Panc1 (cell line): ENCODE results near the gene AMER2. TPM values are rescaled to one million over a fixed set of nuclear protein-coding genes. Genes with fewer than 3 reads are reported as not detected.

ENCODE experiments used
- ATAC-seq: fragments of 200-7000 bp; cut with Tn5 transposase; 2 replicates; pipeline ENCODE4 v1.9.1; 2020; ENCODE audit warnings: mild to moderate bottlenecking, moderate library complexity
- BruUV-seq: library from RNA; stranded (reverse); fragments of 400-500 nt; replicated peaks from 2 replicates; lab custom pipeline; 2021; lab: Mats Ljungman, UMichigan
- CTCF ChIA-PET: fragments of 300-600 bp; sonication (Branson Sonifier 250); formaldehyde crosslinking; loops from one replicate; lab custom pipeline; 2022; ENCODE audit warnings: antibody characterized with exemption; lab: Charles Lee
- POLR2A ChIA-PET: fragments of 300-600 bp; sonication (Branson Sonifier 250); formaldehyde crosslinking; loops from one replicate; lab custom pipeline; 2022; ENCODE audit warnings: antibody characterized with exemption; lab: Charles Lee
- DNase-seq: peaks from one replicate; pipeline ENCODE4 v3.0.0-alpha.2; 2010; ENCODE audit warnings: low read depth, low spot score
- H3K27ac ChIP-seq: 2 replicates; pipeline ENCODE4 v1.5.1; 2011; ENCODE audit warnings: mild to moderate bottlenecking, low read length, inconsistent platforms
- H3K27me3 ChIP-seq: fragments of 200-500 bp; sonication (Bioruptor generic); 2 replicates; pipeline ENCODE4 v1.6.0; 2014; ENCODE audit warnings: low read length, inconsistent platforms; ENCODE audit not compliant: control insufficient read depth, insufficient read depth
- H3K36me3 ChIP-seq: fragments of 200-500 bp; sonication (Bioruptor generic); 2 replicates; pipeline ENCODE4 v1.5.1; 2014; ENCODE audit warnings: inconsistent platforms, mild to moderate bottlenecking, low read length, moderate library complexity; ENCODE audit not compliant: control insufficient read depth, insufficient read depth
- H3K4me1 ChIP-seq: 2 replicates; pipeline ENCODE4 v1.5.1; 2011; ENCODE audit warnings: inconsistent platforms, mild to moderate bottlenecking, low read length, moderate library complexity; ENCODE audit not compliant: control insufficient read depth, insufficient read depth
- H3K4me3 ChIP-seq, 2 experiments: 2 replicates each; pipeline ENCODE4 v1.5.1; 2011 to 2012; ENCODE audit warnings: low read depth in 2 of 2, low read length in 2 of 2, mild to moderate bottlenecking in 2 of 2, inconsistent platforms in 1 of 2, moderate library complexity in 1 of 2
- H3K9me3 ChIP-seq: fragments of 200-500 bp; sonication (Bioruptor generic); 2 replicates; pipeline ENCODE4 v1.5.1; 2014; ENCODE audit warnings: low read depth, mild to moderate bottlenecking, inconsistent platforms, low read length, moderate library complexity; ENCODE audit not compliant: control insufficient read depth, insufficient read depth
- CTCF ChIP-seq: fragments of 450-650 bp; IDR thresholded peaks from 2 replicates; pipeline ENCODE4 v1.5.1; 2017; ENCODE audit warnings: mild to moderate bottlenecking
- POLR2AphosphoS5 ChIP-seq: IDR thresholded peaks from 2 replicates; pipeline ENCODE4 v1.6.1; 2012; ENCODE audit warnings: mild to moderate bottlenecking, low read depth, low read length, moderate library complexity
- SIN3A ChIP-seq: IDR thresholded peaks from 2 replicates; pipeline ENCODE4 v1.6.1; 2012; ENCODE audit warnings: low read depth, mild to moderate bottlenecking, low read length, moderate library complexity, borderline replicate concordance; ENCODE audit not compliant: insufficient read depth
- TCF7L2 ChIP-seq: IDR thresholded peaks from 2 replicates; pipeline ENCODE4 v1.6.1; 2011; ENCODE audit warnings: mild to moderate bottlenecking, low read depth, low read length, inconsistent platforms
- in situ Hi-C: cut with HindIII; loops from 2 replicates; pipeline ENCODE4 v1.10.0; 2016; ENCODE audit warnings: low sequenced_read_pairs, low pct_unique_long_range_greater_than_20kb
- intact Hi-C: fragments of 100-400 bp; cut with micrococcal nuclease; formaldehyde crosslinking; loops from one replicate; pipeline ENCODE4 v1.10.0; 2022; ENCODE audit not compliant: unreplicated experiment
- total RNA-seq: library from RNA; stranded (reverse); gene quantifications from one replicate; pipeline ENCODE4 v1.2.1, GENCODE V29; 2021; ENCODE audit not compliant: unreplicated experiment
- TF ChIP-seq, protein P1 (sequence below), 2 experiments: IDR thresholded peaks; 2 replicates each; pipeline ENCODE4 v1.6.1; 2011 to 2012; ENCODE audit warnings: low read depth in 2 of 2, control low read depth in 1 of 2, low read length in 1 of 2, mild to moderate bottlenecking in 1 of 2, moderate library complexity in 1 of 2; ENCODE audit not compliant: insufficient read depth in 1 of 2

AMER2 gene
- total RNA-seq, 1 experiment from 2014 or later = not detected

- ATAC-seq (no peak), DNase-seq (no peak)
- Histone ChIP-seq H3K9me3 (no peaks in the 10 kb centered on the region), H3K36me3 (no peaks in the 10 kb centered on the region), H3K4me3 (no peak overlapping the region), H3K27me3 (no peaks in the 10 kb centered on the region), H3K27ac (no peak overlapping the region), H3K4me1 (no peaks in the 10 kb centered on the region)
- ChIA-PET CTCF (interaction anchor here (0.7 kb wide), 1 partner anchor 143 kb away, joined by 4 read pairs; no protein-coding TSS in a partner anchor), POLR2A (no interaction called here)
- no TSS peak for BruUV-seq
- in situ Hi-C loops (no loop called here), intact Hi-C loops (no loop called here)
- no peak for TF ChIP-seq POLR2AphosphoS5
- TF ChIP-seq SIN3A = no peak
- TF ChIP-seq CTCF = no peak
- TF ChIP-seq TCF7L2 = no peak
Observed at GRCh38 chr13:25190771-25191170, 18.7 kb upstream of the AMER2 start.

DNA sequence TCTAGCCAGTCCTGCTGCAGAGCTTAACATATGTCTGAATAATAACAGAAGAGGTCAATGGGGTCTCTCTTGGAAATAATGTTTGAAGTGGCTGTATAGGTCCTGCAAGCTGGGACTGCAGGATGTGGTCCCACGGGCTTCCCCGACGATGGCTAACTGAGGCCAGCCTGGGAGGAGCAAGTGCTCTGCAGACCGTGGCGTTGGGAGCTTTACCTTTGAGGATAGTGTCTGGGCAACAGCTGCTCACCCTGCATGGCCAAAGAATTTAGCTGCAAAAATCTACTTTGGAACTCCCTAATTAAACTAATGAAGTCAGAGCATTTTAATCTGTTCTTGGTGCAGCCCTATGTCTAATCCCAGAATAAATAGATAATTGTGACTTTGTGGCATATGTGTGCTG, 18.2 kb upstream of the AMER2 start:
- in situ Hi-C loops = no loop called here
- ChIA-PET CTCF (interaction anchor here (0.7 kb wide), 1 partner anchor 143 kb away, joined by 4 read pairs; no protein-coding TSS in a partner anchor), POLR2A (no interaction called here)
- H3K27me3 ChIP-seq = no peaks in the 10 kb centered on the region
- TF ChIP-seq TCF7L2 = no peak
- no peak for TF ChIP-seq CTCF
- TF ChIP-seq SIN3A = no peak
- TF ChIP-seq, protein P1, sequence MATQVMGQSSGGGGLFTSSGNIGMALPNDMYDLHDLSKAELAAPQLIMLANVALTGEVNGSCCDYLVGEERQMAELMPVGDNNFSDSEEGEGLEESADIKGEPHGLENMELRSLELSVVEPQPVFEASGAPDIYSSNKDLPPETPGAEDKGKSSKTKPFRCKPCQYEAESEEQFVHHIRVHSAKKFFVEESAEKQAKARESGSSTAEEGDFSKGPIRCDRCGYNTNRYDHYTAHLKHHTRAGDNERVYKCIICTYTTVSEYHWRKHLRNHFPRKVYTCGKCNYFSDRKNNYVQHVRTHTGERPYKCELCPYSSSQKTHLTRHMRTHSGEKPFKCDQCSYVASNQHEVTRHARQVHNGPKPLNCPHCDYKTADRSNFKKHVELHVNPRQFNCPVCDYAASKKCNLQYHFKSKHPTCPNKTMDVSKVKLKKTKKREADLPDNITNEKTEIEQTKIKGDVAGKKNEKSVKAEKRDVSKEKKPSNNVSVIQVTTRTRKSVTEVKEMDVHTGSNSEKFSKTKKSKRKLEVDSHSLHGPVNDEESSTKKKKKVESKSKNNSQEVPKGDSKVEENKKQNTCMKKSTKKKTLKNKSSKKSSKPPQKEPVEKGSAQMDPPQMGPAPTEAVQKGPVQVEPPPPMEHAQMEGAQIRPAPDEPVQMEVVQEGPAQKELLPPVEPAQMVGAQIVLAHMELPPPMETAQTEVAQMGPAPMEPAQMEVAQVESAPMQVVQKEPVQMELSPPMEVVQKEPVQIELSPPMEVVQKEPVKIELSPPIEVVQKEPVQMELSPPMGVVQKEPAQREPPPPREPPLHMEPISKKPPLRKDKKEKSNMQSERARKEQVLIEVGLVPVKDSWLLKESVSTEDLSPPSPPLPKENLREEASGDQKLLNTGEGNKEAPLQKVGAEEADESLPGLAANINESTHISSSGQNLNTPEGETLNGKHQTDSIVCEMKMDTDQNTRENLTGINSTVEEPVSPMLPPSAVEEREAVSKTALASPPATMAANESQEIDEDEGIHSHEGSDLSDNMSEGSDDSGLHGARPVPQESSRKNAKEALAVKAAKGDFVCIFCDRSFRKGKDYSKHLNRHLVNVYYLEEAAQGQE (IDR thresholded peaks at IDR 0.05; ENCODE audit: insufficient read depth in 1 of 2, low read depth in 2 of 2, low read length in 1 of 2) = no peak
- TF ChIP-seq POLR2AphosphoS5 = no peak
- no peak overlapping the region for H3K27ac ChIP-seq
- no peaks in the 10 kb centered on the region for H3K36me3 ChIP-seq
- H3K9me3 ChIP-seq = no peaks in the 10 kb centered on the region
- intact Hi-C loops = no loop called here
- ATAC-seq (no peak), DNase-seq (no peak)
- no peaks in the 10 kb centered on the region for H3K4me1 ChIP-seq
- BruUV-seq = no TSS peak
- no peak overlapping the region for H3K4me3 ChIP-seq
